Stimulated activated CD8-positive, alpha-beta memory T cell treated with anti-CD3 and anti-CD28 coated beads, Interleukin-15, amount 100 ng/mL, for 4 hours (primary cell): ENCODE data around the gene LGALS3.
"Not testable (repeated sequence)": the region's sequence is repeated elsewhere in the genome, so short reads cannot be mapped to it uniquely, and the experiment has no call there.

ENCODE experiments used
- DNase-seq, 2 donors: peaks; one replicate each; pipeline ENCODE4 v3.0.0-alpha.2; 2020; ENCODE audit warnings: low read depth in 2 of 2

The LGALS3 gene

GRCh38 chr14:55129086-55129427 is at the start of gene LGALS3:
Gene LGALS3 (plus strand): TSS chr14:55129252. CDS start chr14:55137374, 8,122 bp downstream.
- DNase-seq = no peak

- DNase-seq = not testable (repeated sequence)
Measured at GRCh38 chr14:55079961-55080360, 49.1 kb upstream of the LGALS3 start.

GRCh38 chr14:55084401-55085059 is 44.5 kb upstream of the LGALS3 start:
- DNase-seq = no peak

- no peak for DNase-seq
Measured at GRCh38 chr14:55085060-55085660, 43.9 kb upstream of the LGALS3 start.

- DNase-seq = no peak
Measured at GRCh38 chr14:55086938-55087337, 42.1 kb upstream of the LGALS3 start.

GRCh38 chr14:55088356-55088755 is 40.7 kb upstream of the LGALS3 start:
- DNase-seq = no peak

GRCh38 chr14:55092341-55092740 is 36.7 kb upstream of the LGALS3 start:
- DNase-seq = no peak

GRCh38 chr14:55094292-55095157 is 34.5 kb upstream of the LGALS3 start:
- DNase-seq = no peak

GRCh38 chr14:55097881-55098560 is 31.0 kb upstream of the LGALS3 start:
- peak in 1 of 2 donors; percentile 30 for DNase-seq

- no peak for DNase-seq
Measured at GRCh38 chr14:55098561-55098898, 30.5 kb upstream of the LGALS3 start.

- DNase-seq = no peak
Measured at GRCh38 chr14:55099756-55100155, 29.3 kb upstream of the LGALS3 start.

- DNase-seq = no peak
Measured at GRCh38 chr14:55101698-55102097, 27.4 kb upstream of the LGALS3 start.

- DNase-seq = peak in 1 of 2 donors; percentile 21
Measured at GRCh38 chr14:55102141-55102621, 26.9 kb upstream of the LGALS3 start.

GRCh38 chr14:55103005-55103640 is 25.9 kb upstream of the LGALS3 start:
- DNase-seq = peak in 1 of 2 donors; percentile 7

- DNase-seq = no peak
Measured at GRCh38 chr14:55103971-55104954, 24.8 kb upstream of the LGALS3 start.

- no peak for DNase-seq
Measured at GRCh38 chr14:55105991-55106390, 23.1 kb upstream of the LGALS3 start.

- no peak for DNase-seq
Measured at GRCh38 chr14:55107766-55108554, 21.1 kb upstream of the LGALS3 start.

GRCh38 chr14:55109836-55110235 is 19.2 kb upstream of the LGALS3 start:
- DNase-seq = no peak

- no peak for DNase-seq
Measured at GRCh38 chr14:55111122-55111708, 17.8 kb upstream of the LGALS3 start.
